ENCODE measurements around the gene FAIM2.

DNA sequence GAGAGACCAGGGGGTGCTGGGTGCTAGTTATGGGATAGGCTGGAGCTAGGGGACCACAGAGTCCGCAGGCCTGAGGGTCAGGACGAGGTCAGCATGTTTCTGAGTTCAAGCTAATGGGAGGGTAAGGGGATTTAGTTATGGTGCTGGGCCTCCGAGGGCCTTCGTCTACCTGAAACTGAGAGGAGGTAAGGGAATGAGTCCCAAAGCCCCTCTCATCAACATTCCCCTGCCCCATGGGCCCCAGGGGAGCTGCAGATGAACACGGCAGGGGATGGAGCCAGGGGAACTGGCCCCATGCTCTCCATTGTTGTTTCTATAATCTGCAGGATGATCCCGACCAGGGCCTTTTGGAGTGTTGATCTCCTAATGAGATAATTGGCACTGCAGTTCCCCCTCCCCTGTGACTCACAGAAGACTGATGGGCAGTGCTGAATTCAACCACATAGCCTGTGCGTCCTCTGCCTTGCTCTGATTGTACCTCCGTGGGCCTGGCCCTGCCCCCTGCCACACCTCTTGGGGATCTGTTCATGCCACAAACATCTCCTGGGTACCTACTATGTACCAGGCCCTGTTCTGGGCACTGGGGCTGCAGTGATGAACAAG, 21.4 kb downstream of the FAIM2 start:
- TF ChIP-seq EP300 (IDR thresholded peaks at IDR 0.05) (no peak), CTCF (IDR thresholded peaks at IDR 0.05) (no peak), POLR2A (IDR thresholded peaks at IDR 0.05) (no peak)
